ENCODE results near the gene SRGAP2C.

The SRGAP2C gene

DNA sequence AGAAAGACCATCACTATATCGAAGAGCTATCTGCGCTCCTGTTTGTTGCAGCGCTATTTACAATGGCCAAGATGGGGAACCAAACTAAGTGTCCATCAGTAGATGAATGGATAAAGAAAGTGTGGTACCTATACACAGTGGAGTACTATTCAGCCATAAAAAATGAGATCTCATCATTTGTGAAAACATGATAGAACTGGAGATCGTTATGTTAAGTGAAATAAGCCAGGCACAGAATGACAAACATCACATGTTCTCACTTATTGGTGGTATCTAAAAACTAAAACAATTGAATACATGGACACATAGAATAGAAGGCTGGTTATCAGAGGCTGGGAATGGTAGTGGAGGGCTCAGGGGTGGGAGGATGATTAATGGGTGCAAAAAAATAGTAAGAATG, 256.2 kb downstream of the SRGAP2C start:
- no peaks in the 10 kb centered on the region for H3K9me3 ChIP-seq
- TF ChIP-seq, protein P1, sequence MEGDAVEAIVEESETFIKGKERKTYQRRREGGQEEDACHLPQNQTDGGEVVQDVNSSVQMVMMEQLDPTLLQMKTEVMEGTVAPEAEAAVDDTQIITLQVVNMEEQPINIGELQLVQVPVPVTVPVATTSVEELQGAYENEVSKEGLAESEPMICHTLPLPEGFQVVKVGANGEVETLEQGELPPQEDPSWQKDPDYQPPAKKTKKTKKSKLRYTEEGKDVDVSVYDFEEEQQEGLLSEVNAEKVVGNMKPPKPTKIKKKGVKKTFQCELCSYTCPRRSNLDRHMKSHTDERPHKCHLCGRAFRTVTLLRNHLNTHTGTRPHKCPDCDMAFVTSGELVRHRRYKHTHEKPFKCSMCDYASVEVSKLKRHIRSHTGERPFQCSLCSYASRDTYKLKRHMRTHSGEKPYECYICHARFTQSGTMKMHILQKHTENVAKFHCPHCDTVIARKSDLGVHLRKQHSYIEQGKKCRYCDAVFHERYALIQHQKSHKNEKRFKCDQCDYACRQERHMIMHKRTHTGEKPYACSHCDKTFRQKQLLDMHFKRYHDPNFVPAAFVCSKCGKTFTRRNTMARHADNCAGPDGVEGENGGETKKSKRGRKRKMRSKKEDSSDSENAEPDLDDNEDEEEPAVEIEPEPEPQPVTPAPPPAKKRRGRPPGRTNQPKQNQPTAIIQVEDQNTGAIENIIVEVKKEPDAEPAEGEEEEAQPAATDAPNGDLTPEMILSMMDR (IDR thresholded peaks at IDR 0.05; ENCODE audit: low read depth, low read length), result no peak
- DNase-seq, result no peak
- H3K27me3 ChIP-seq, result no peaks in the 10 kb centered on the region
- H3K36me3 ChIP-seq, result no peaks in the 10 kb centered on the region
- no peaks in the 10 kb centered on the region for H3K4me1 ChIP-seq
- H3K4me3 ChIP-seq (ENCODE audit: low read depth, low read length), result no peak overlapping the region
